Keratinocyte (primary cell): ENCODE measurements around the gene GPR173.

ENCODE experiments used
- EZH2 ChIP-seq: IDR thresholded peaks from one replicate; pipeline ENCODE4 v1.6.1; 2012; ENCODE audit warnings: inconsistent platforms, mild to moderate bottlenecking, low read length, moderate library complexity
- TF ChIP-seq, protein P1 (sequence below), 3 experiments: IDR thresholded peaks in 1 of 3; conservative IDR thresholded peaks in 1 of 3; optimal IDR thresholded peaks in 1 of 3; 2 replicates in 2 of 3; 3 replicates in 1 of 3; pipeline versions ENCODE3 to v1.5.1; 2011; ENCODE audit warnings: low read length in 3 of 3, mild to moderate bottlenecking in 3 of 3, moderate library complexity in 2 of 3, control low read depth in 1 of 3, inconsistent platforms in 1 of 3; ENCODE audit not compliant: insufficient read depth in 2 of 3; ENCODE audit errors: extremely low read depth in 1 of 3

DNA sequence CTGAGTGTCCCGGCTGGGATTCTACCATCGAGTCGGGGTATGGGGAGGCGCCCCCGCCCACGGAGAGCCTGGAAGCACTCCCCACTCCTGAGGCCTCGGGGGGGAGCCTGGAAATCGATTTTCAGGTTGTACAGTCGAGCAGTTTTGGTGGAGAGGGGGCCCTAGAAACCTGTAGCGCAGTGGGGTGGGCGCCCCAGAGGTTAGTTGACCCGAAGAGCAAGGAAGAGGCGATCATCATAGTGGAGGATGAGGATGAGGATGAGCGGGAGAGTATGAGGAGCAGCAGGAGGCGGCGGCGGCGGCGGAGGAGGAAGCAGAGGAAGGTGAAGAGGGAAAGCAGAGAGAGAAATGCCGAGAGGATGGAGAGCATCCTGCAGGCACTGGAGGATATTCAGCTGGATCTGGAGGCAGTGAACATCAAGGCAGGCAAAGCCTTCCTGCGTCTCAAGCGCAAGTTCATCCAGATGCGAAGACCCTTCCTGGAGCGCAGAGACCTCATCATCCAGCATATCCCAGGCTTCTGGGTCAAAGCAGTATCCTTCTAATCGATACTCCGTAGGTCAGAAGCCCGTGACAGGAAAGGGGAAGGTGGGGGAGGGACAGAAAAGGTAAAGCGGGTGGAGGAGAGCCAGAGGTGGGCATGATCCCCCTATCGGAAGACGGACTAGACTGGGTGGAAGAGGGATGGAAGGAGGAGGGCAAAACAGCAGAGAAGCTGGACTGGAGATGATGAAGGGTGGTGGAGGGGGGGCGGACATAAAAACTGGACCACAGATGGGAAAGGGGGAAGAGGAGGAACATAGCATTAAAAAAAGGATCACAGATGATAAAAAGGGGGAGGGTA, 34.4 kb downstream of the GPR173 start:
- TF ChIP-seq, protein P1, sequence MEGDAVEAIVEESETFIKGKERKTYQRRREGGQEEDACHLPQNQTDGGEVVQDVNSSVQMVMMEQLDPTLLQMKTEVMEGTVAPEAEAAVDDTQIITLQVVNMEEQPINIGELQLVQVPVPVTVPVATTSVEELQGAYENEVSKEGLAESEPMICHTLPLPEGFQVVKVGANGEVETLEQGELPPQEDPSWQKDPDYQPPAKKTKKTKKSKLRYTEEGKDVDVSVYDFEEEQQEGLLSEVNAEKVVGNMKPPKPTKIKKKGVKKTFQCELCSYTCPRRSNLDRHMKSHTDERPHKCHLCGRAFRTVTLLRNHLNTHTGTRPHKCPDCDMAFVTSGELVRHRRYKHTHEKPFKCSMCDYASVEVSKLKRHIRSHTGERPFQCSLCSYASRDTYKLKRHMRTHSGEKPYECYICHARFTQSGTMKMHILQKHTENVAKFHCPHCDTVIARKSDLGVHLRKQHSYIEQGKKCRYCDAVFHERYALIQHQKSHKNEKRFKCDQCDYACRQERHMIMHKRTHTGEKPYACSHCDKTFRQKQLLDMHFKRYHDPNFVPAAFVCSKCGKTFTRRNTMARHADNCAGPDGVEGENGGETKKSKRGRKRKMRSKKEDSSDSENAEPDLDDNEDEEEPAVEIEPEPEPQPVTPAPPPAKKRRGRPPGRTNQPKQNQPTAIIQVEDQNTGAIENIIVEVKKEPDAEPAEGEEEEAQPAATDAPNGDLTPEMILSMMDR (optimal IDR thresholded peaks at IDR 0.05 in 1 of 3, IDR thresholded peaks at IDR 0.05 in 1 of 3, conservative IDR thresholded peaks at IDR 0.05 in 1 of 3; ENCODE audit: extremely low read depth in 1 of 3, insufficient read depth in 2 of 3, low read length in 3 of 3), result no peak
- TF ChIP-seq EZH2, result no peak
